Smooth muscle cell (in vitro differentiated cells): Measurements from ENCODE around the gene CELSR1. TPM values are rescaled to one million over a fixed set of nuclear protein-coding genes. Genes with fewer than 3 reads are reported as not detected.

Source experiments
- DNase-seq: peaks from one replicate; lab custom pipeline; 2025; ENCODE audit not compliant: unreplicated experiment; lab: John Stamatoyannopoulos, UW
- H2AFZ ChIP-seq: fragments of 200-600 bp; sonication (generic); 2 replicates; pipeline ENCODE4 v1.6.0; 2016; ENCODE audit warnings: antibody characterized with exemption, low read depth, mild to moderate bottlenecking
- H3F3A ChIP-seq: fragments of 200-600 bp; sonication (generic); 2 replicates; pipeline ENCODE4 v1.6.0; 2017; ENCODE audit warnings: antibody characterized with exemption, low read depth
- H3K27ac ChIP-seq: fragments of 200-600 bp; sonication (generic); 2 replicates; pipeline ENCODE4 v1.5.1; 2016; ENCODE audit warnings: low read depth, mild to moderate bottlenecking
- H3K27me3 ChIP-seq: fragments of 200-600 bp; sonication (generic); 2 replicates; pipeline ENCODE4 v1.6.1; 2016; ENCODE audit warnings: low read depth, mild to moderate bottlenecking
- H3K36me3 ChIP-seq: fragments of 200-600 bp; sonication (generic); 2 replicates; pipeline ENCODE4 v1.5.1; 2016; ENCODE audit warnings: low read depth
- H3K4me1 ChIP-seq: fragments of 200-600 bp; sonication (generic); 2 replicates; pipeline ENCODE4 v1.5.1; 2016; ENCODE audit warnings: low read depth
- H3K4me2 ChIP-seq: fragments of 200-600 bp; sonication (generic); 2 replicates; pipeline ENCODE4 v1.6.0; 2016; ENCODE audit warnings: mild to moderate bottlenecking
- H3K4me3 ChIP-seq: fragments of 200-600 bp; sonication (generic); 2 replicates; pipeline ENCODE4 v1.5.1; 2016; ENCODE audit warnings: mild to moderate bottlenecking
- H3K79me2 ChIP-seq: fragments of 200-600 bp; sonication (generic); 2 replicates; pipeline ENCODE4 v1.6.0; 2016; ENCODE audit warnings: low read depth, mild to moderate bottlenecking
- H3K9ac ChIP-seq: fragments of 200-600 bp; sonication (generic); 2 replicates; pipeline ENCODE4 v1.6.0; 2016; ENCODE audit warnings: low read depth
- H3K9me3 ChIP-seq: fragments of 200-600 bp; sonication (generic); replicated peaks from 2 replicates; pipeline ENCODE4 v1.5.1; 2016; ENCODE audit warnings: low read depth
- H4K20me1 ChIP-seq: fragments of 200-600 bp; sonication (generic); 2 replicates; pipeline ENCODE4 v1.6.0; 2016; ENCODE audit warnings: low read depth
- CTCF ChIP-seq: fragments of 200-600 bp; sonication (generic); IDR thresholded peaks from 2 replicates; pipeline ENCODE4 v1.5.1; 2017; ENCODE audit warnings: borderline replicate concordance, mild to moderate bottlenecking, antibody characterized with exemption; ENCODE audit not compliant: insufficient read depth, poor library complexity, severe bottlenecking
- WGBS: methylation state at CpG from one replicate; pipeline ENCODE4 v1.1.7; 2016; ENCODE audit warnings: low lambda C conversion rate; 5-methylcytosine and 5-hydroxymethylcytosine counted together
- polyA plus RNA-seq: library from polyadenylated mRNA; unstranded; fragments of >200 nt; fragmentation: Nextera tagmentation; extraction: Ambion mirVana; gene quantifications from 2 replicates; pipeline ENCODE4 v1.2.1, GENCODE V29; 2016
- total RNA-seq: library from RNA; depleted of rRNA; stranded (reverse); fragments of >200 nt; gene quantifications from 2 replicates; pipeline ENCODE4 v1.2.3, GENCODE V29; 2014

The CELSR1 gene
- total and polyA plus RNA-seq, 2 experiments from 2014 or later = 3.6 to 15.2 TPM

GRCh38 chr22:46575911-46576555 lies 38.6 kb upstream of the CELSR1 start:
- TF ChIP-seq CTCF = no peak
- H3K4me1 ChIP-seq = peaks cover 8% of the 10 kb centered on the region
- WGBS = 30% methylated on average over 10 of the region's 10 CpGs
- H3F3A ChIP-seq = peaks cover 7% of the 10 kb centered on the region
- H3K79me2 ChIP-seq = no peaks in the 10 kb centered on the region
- H2AFZ ChIP-seq = peak overlapping the region; percentile 69
- no peak overlapping the region for H3K9ac ChIP-seq
- H3K27ac ChIP-seq = no peak overlapping the region
- DNase-seq = no peak
- no peaks in the 10 kb centered on the region for H3K27me3 ChIP-seq
- peak overlapping the region; percentile 49 for H3K4me3 ChIP-seq
- H3K9me3 ChIP-seq = no peaks in the 10 kb centered on the region
- H3K36me3 ChIP-seq = no peaks in the 10 kb centered on the region
- peaks cover 28% of the 10 kb centered on the region for H4K20me1 ChIP-seq
- H3K4me2 ChIP-seq = peak overlapping the region; percentile 90

GRCh38 chr22:46574993-46575910 lies 37.8 kb upstream of the CELSR1 start:
- Histone ChIP-seq H3K4me3 (no peak overlapping the region), H3K79me2 (no peaks in the 10 kb centered on the region), H3K4me1 (peaks cover 8% of the 10 kb centered on the region), H3K9ac (peak overlapping the region; percentile 74), H3K9me3 (no peaks in the 10 kb centered on the region), H2AFZ (no peak overlapping the region), H3K36me3 (no peaks in the 10 kb centered on the region), H3K27ac (peak overlapping the region; percentile 87), H3K27me3 (no peaks in the 10 kb centered on the region), H4K20me1 (peaks cover 24% of the 10 kb centered on the region), H3K4me2 (peak overlapping the region; percentile 90), H3F3A (peaks cover 7% of the 10 kb centered on the region)
- DNase-seq = no peak
- WGBS = 27% methylated on average over 19 of the region's 19 CpGs
- no peak for TF ChIP-seq CTCF

- WGBS = 97% methylated on average over 15 of the region's 15 CpGs
- TF ChIP-seq CTCF = no peak
These were observed 37.1 kb upstream of the CELSR1 start for GRCh38 chr22:46574438-46574992.

More at GRCh38 chr22:46574438-46574992, 37.1 kb upstream of the CELSR1 start:
- Histone ChIP-seq H2AFZ (no peak overlapping the region), H3F3A (peaks cover 7% of the 10 kb centered on the region), H3K4me3 (no peak overlapping the region), H3K9ac (peak overlapping the region; percentile 74), H3K4me1 (peaks cover 8% of the 10 kb centered on the region), H3K27ac (no peak overlapping the region), H3K36me3 (no peaks in the 10 kb centered on the region), H3K4me2 (no peak overlapping the region), H3K27me3 (no peaks in the 10 kb centered on the region), H3K9me3 (no peaks in the 10 kb centered on the region), H4K20me1 (peaks cover 17% of the 10 kb centered on the region), H3K79me2 (no peaks in the 10 kb centered on the region)
- DNase-seq = no peak
